ENCODE results near the gene GLCCI1. TPM values are rescaled to one million over a fixed set of nuclear protein-coding genes. Genes with fewer than 3 reads are reported as not detected.

GLCCI1 gene
- total RNA-seq, 2 donors from 2014 or later: 9.1 to 9.2 TPM

- Histone ChIP-seq H3K4me3 (no peak overlapping the region), H3K9me3 (no peaks in the 10 kb centered on the region), H3K27ac (no peak overlapping the region), H3K4me1 (replicated peaks) (no peaks in the 10 kb centered on the region), H3K27me3 (replicated peaks; ENCODE audit: insufficient read depth) (no peaks in the 10 kb centered on the region), H3K36me3 (no peaks in the 10 kb centered on the region)
- DNase-seq (ENCODE audit: low spot score): no peak
- intact Hi-C loops (cut with DNase I): loop anchor here (10.0 kb wide), 2 partner anchors 201 to 321 kb away; partner anchors contain the start of gene UMAD1
- TF ChIP-seq CTCF (IDR thresholded peaks at IDR 0.05): no peak
- no peak for TF ChIP-seq POLR2A (IDR thresholded peaks at IDR 0.05)
- TF ChIP-seq POLR2AphosphoS5 (IDR thresholded peaks at IDR 0.05): no peak
- 71% methylated on average over 3 of the region's 3 CpGs for WGBS
Measured at GRCh38 chr7:7966141-7966734, 2.4 kb upstream of the GLCCI1 start.

- H3K9me3 ChIP-seq: no peaks in the 10 kb centered on the region
- no peaks in the 10 kb centered on the region for H3K36me3 ChIP-seq
- H3K27me3 ChIP-seq (replicated peaks; ENCODE audit: insufficient read depth): no peaks in the 10 kb centered on the region
- H3K4me1 ChIP-seq (replicated peaks): no peaks in the 10 kb centered on the region
- WGBS: 5% methylated on average over 14 of the region's 14 CpGs
- peak overlapping the region; percentile 88 to 91 for H3K4me3 ChIP-seq
- DNase-seq (ENCODE audit: low spot score): no peak
- TF ChIP-seq CTCF (IDR thresholded peaks at IDR 0.05) (peak in 1 of 4 experiments; percentile 12), POLR2AphosphoS5 (IDR thresholded peaks at IDR 0.05) (no peak)
- H3K27ac ChIP-seq: peak overlapping the region; percentile 96 to 99
- intact Hi-C loops (cut with DNase I): loop anchor here (10.0 kb wide), 2 partner anchors 203 to 323 kb away; partner anchors contain the start of gene UMAD1
Measured at GRCh38 chr7:7967886-7968543, 581 bp upstream of the GLCCI1 start.

GRCh38 chr7:7969306-7970236 is 975 bp downstream of the GLCCI1 start:
- H3K36me3 ChIP-seq: no peaks in the 10 kb centered on the region
- no peaks in the 10 kb centered on the region for H3K27me3 ChIP-seq (replicated peaks; ENCODE audit: insufficient read depth)
- intact Hi-C loops (cut with DNase I): loop anchor here (10.0 kb wide), 2 partner anchors 205 to 325 kb away; partner anchors contain the start of gene UMAD1
- no peaks in the 10 kb centered on the region for H3K9me3 ChIP-seq
- no peaks in the 10 kb centered on the region for H3K4me1 ChIP-seq (replicated peaks)
- H3K4me3 ChIP-seq: peak overlapping the region; percentile 88 to 91
- WGBS: under 1% methylated on average over 60 of the region's 98 CpGs
- peak; percentile 31 for TF ChIP-seq POLR2AphosphoS5 (IDR thresholded peaks at IDR 0.05)
- no peak for TF ChIP-seq CTCF (IDR thresholded peaks at IDR 0.05)
- TF ChIP-seq POLR2A (IDR thresholded peaks at IDR 0.05): peak; percentile 1
- H3K27ac ChIP-seq: peak overlapping the region; percentile 96 to 99
- peak; percentile 23 for DNase-seq (ENCODE audit: low spot score)

- Histone ChIP-seq H3K36me3 (no peaks in the 10 kb centered on the region), H3K9me3 (no peaks in the 10 kb centered on the region), H3K27me3 (replicated peaks; ENCODE audit: insufficient read depth) (no peaks in the 10 kb centered on the region), H3K4me1 (replicated peaks) (no peaks in the 10 kb centered on the region), H3K27ac (peak overlapping the region; percentile 80 to 96), H3K4me3 (peak overlapping the region; percentile 88 to 91)
- intact Hi-C loops (cut with DNase I): no loop called here
- TF ChIP-seq POLR2AphosphoS5 (IDR thresholded peaks at IDR 0.05) (no peak), POLR2A (IDR thresholded peaks at IDR 0.05) (no peak), CTCF (IDR thresholded peaks at IDR 0.05) (no peak)
- WGBS: 2% methylated on average over 6 of the region's 6 CpGs
- DNase-seq (ENCODE audit: low spot score): no peak
Measured at GRCh38 chr7:7970237-7970530, 1.6 kb downstream of the GLCCI1 start.
